Retina (tissue), 1 donor: ENCODE data around the gene PITPNM3.
"Not testable (repeated sequence)": the region's sequence is repeated elsewhere in the genome, so short reads cannot be mapped to it uniquely, and the experiment has no call there.

Source experiments
- DNase-seq: peaks from one replicate; pipeline ENCODE4 v3.0.0-alpha.2; 2016

PITPNM3 gene

DNA sequence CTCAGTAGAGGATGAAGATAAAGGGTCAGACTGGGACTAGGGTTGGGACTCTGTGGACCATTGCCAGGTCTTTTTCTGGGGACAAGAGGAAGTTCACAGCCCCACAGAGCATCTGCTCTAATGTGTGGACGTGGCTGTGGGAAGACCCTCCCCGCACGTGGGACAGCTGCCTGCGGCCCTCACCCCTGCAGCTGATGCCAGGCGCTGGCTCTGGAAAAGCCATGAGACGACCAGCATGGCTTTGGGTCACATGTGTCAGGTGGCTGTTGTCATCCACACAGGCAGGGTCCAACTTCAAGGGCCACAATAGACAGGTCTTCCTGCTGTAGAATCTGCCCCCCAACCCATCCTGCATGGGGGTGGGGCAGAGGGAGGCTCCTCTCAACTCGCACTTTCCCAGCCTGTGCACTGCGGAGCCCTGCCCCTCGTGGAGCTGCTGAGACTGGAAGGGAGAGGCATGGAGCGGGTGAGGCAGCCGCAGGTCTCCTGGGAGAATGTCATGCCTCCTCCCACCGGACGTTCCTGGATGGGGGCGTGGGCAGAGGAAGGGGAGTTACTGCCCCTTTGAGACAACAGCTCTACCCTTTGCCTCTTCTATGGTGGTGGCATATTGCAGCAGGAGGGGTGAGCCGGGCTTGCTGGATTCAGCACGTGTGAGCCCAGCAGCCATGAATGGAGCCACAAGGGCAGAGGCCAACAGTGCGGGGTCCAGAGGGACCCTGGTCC lies 58.7 kb downstream of the PITPNM3 start:
- peak; percentile 30 for DNase-seq

DNA sequence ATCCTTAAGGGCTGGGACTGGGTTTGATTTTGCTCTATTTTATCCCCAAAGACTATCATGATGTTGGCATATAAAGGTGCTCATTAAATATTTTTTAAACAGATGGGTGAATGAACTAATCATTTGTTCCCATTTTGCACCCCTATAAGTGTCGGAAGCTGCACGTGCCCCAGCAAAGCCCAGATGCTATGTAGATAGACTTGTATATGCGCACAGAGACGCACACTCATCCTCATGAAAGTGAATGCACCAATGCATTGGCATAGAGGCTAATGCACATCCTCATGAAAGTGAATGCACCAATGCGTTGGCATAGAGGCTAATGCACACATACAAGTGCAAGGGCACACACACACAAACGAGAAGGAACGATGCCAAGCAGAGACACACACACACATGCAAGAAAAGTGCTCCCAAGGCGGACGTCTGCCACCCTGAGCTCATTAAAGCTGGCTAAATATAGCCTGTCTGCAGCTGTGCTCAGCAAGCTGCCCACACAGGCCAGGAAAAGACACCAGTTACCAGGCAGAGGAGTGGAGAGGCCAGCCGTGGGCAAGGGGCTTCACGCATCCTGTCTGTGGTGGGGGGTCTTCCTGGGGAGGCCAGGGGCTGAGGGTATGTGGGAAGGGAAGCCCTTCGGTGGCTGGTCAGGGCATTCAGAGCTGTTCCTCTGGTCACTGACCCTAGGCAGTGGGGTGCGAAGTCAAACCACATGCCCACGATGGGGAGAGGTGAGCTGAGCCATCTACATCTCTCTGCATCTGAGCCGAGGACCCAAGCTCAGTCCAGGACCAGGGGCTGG lies 59.5 kb downstream of the PITPNM3 start:
- DNase-seq: no peak

DNA sequence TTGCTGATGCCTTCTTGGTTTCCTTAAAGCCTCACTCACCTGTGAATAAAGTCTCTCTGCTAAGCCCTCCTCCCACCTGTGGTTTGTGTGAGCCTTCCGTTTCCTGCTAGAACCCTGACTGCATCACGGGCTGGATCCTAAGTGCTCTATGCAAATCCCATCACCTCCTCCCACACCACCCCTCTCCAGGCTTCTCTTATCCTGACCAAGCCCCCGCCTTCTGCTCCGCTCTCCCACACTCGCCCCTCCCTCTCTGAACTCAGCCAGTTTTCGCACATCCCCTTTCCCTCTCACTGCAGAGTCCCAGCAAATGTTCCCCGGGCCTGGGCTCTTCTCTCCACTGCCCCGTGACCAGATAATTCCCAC lies 60.3 kb downstream of the PITPNM3 start:
- no peak for DNase-seq

DNA sequence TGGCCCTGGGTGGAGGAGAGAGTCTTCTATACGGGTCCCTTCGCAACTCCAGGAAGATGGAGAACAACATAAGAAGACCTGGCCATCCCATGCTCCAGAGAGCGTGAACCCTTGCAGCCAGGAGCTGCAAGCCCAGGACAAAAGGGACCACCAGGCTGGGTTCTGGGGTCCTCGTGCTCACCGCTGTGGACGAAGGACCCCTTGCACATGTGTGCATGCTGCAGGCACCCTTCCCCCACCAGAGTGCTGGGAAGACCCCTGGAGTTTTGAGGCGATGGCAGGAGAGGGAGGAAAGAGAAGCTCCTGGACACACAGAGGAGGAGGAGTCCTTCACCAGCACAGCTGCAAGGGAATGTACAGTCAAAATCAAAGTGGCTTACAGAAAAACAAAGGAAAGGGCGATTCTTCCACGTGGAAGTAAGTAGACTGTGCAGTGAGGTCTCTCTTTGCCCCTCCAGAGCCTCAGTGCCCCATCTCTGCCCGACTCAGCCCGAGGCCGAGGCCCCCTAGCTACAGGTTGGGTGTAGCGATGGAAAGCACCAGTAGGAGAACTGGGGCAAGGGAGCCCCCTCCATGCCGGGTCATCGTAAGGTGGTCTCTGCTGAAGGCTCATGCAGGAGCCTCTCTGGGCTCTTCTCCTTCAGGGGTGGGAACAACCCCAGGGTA lies 60.8 kb downstream of the PITPNM3 start:
- no peak for DNase-seq

DNA sequence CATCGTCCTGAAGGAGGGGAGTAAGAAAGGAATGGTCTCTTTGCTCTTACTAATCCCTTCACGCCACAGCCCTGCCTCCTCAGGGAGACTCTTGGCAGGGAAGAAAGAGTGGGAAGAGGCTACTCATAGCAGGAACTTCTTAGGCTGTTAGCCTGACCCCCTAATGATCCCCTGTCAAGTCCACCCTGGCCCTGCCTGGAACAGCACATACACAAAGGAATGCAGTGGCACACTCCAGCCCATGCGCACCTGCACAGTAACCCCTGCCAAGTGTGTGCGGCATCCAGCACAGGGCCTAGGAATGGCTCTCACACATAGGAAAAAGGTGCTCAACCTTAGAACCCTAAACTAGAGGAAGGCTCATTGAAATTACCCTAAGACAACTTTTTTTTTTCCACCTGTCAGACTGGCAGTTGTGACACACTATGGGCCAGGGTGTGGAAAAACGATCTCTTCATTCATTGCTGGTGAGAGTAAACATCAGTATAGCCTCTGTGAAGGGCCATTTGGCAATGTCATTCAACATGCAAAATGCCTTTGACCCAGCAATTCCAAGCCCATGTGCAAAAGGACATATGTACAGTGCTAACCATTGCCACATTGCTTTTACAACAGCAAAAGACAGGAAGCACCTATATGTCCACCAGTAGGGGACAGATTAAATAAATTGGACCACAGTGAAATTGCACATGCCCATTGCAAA lies 62.0 kb downstream of the PITPNM3 start:
- no peak for DNase-seq

DNA sequence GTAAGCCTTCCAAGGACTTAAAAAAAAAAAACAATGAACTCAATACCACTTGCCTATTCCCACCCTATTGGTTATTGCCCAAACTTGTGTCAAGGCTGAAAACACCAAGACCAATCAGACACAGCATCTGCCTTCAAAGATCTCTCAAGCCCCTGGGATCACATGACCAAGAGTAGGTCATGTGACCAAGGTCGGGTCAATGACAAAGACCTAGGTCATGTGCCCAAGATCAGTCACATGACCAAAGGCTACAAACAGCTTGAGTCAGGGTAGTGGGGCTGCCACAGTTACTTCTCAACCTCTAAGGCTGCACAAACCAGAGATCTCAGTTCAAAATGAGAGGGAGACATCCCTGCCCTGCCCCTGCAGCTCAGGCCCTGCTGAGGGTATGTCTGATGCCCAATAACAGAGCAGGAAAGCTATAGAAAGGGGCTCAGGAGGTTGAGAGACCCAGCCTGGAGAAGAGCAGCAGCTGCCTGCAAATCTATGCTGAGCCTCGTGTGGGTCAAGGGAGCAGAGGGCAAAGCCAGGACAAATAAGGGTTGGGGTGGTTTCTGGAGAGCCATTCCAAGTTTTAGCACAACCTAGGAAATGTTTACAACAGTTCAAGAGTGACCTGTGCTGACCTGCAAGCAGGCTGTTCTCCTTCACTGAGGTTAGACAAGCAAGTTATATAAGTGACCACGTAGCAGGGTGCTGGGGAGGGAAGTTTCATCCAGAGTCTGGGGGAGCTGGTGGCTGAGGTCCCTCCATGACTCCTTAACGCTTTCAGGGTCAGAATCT lies 63.3 kb downstream of the PITPNM3 start:
- no peak for DNase-seq

DNA sequence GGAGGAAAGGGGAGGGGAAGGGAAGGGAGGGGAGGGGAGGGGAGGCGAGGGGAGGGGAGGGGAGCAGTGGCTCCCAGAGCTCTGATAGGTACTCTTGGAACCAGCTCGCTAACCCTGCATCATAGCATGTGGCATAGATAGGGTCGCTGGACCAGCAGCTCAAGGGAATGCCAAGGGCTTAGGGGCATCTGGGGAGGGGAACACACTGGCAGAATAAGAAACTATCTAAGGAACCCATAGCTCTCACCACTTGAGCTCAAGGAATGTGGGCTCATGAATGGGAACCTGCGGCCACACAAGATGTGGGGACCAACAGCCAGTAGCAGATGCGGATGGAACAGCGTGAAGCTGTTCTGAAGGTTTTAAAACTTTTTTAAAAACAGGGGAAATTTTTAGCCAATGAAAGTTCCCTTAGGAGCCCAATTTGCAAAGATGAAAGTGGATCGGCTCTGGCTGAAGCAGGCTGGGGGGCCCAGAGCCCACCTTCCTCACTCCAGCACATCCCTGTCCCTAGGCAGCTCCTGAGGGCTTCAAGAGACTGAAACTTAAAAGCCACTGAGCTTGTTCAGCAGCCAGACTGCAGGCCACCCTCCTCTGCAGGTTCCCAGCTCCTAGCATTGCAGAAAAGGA lies 65.2 kb downstream of the PITPNM3 start:
- DNase-seq: no peak

DNA sequence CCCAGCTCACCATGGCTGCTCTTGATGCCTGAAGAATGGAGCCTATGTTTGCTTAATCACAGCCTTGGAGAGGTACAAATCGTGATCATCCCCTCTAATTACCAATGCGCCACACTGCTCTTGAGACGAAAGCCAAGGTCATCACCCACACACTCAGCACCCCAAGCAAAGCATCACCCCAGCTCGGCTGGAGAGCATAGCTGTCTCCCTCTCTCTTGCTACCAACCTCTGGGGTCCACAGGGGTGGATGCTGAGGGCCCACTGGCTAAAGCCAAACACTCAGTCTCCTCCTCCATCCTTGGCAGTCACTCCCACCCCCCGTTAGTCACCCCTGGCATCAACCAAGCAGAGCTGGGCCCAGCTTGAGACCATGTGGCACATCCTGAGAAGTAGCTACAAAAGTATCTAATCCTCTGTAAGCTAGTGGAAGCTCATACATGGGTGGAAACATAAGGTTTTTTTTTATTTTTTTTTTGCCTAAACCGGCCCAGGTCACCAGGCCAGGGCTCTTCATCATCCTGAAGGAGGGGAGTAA lies 67.3 kb downstream of the PITPNM3 start:
- DNase-seq: no peak

DNA sequence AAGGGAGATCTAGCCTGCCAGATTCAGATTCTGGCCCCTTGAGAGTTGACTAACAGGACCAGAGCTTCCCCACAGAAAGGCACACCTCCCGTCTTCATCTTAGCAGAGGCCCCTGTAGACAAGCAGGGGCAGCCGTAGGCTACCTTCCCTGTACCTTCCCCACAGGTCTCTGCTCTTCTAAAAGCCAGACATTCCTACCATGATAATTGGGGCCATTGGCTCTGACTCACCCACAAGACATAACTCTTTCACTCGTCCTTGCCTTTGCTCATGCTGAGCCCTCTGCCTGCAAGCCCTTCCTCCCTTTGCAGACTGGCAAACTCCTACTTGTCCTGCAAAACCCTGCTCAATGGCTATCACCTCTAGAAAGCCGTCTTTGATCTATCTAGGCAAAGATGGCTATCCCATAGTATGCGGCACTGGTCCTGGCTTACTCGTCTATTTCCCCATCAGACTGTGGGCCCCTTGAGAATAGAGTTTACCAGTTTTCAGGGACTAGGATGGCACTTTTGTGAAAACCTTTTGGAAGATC lies 68.3 kb downstream of the PITPNM3 start:
- no peak for DNase-seq

DNA sequence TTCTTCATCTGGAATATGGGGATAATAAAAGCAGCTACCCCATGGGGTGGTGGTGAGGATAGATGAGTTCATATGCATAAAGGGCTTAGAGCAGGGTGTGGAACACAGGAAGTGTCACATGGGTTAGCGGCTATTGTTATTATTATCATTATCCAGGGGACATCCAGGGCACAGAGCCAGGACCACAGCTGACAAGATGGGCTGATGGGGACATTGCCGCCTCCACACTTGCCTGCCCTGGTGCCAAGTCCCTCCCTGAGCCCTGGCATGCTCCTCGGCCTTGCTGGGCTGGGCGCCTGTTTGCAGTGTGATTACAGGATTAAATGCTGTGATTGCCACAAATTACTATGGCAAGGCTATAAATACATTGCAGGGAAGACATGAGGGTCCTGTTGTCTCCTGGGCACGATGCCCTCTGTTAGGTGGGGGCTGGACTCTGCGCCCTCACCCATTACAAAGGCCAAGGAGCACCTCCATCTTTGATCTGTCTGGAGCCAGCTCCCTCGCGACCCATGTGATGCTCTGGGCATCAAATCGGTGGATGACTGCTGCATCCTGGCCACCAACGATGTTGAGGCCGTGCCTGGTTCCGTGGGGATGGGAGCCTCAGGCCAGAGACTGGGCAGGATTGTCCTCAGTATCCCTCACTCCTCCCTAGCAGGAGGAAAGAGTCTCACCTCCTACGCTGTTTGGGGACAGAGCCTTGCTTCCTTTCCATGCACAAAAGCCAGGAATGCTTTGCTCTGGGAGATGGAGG lies 68.9 kb downstream of the PITPNM3 start:
- DNase-seq: no peak

DNA sequence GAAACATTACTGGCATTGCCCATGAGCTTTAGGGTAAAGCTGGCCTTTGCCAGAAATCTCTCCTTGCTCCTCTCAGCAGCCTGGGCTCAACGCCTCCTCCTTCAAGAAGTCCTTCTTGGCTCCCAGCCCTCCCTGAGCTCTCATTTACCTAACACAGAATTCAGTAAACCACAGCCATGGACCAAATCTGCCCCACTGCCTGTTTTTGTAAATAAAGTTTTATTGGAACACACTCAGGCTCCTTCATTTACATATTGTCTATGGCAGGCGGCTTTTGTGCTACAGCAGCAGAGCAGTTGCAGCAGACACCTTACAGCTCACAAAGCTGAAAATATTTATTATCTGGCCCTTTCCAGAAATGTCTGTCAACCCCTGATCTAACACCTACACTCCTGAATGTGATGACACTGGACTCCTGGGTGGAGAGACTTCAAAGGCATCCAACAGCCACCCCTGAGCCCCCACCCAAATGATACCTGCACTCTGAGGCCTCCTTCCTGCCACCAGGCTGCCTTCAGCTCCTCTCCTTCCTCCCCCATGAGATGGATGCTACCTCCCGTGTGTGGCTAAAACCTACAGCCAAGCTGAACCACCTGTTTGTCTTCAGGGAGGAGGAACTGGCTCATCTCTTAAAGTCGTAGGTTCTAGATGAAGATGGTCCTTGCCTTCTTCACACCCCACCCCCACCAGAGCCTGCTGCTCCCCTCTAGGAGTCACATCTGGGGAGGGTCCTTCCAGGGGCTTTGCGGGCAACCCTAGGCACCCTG lies 70.5 kb downstream of the PITPNM3 start:
- DNase-seq: no peak

DNA sequence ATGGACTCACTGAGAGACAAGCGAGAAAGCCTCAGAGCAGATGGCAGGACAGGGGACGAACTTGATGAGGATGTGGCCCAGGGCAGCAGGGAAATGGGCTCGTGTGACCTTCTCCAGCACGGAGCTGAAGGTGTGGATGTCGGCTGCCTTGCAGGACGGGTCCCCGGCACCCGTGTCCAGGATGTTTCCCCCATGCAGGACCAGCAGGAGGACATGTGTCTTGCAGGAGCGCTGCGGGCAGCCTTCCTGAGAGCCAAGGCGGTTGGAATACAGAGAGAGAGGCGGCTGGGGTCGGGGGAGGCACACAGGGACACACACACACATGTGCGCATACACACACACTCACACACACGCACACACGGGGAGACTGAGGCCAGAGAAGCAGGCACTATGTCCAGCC lies 72.8 kb downstream of the PITPNM3 start:
- no peak for DNase-seq

DNA sequence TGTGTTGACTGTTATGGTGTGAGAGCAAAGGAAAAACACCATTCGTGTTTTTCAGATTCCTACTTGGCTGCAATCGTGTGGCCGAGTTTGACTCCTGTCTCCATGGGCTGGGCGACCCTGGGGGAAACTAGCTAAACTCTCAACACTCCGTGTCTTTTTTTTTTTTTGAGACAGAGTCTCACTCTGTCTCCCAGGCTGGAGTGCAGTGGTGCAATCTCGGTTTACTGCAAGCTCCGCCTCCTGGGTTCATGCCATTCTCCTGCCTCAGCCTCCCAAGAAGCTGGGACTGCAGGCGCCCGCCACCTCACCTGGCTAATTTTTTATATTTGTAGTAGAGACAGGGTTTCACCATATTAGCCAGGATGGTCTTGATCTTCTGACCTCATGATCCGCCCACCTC lies 73.6 kb downstream of the PITPNM3 start:
- not testable (repeated sequence) for DNase-seq

DNA sequence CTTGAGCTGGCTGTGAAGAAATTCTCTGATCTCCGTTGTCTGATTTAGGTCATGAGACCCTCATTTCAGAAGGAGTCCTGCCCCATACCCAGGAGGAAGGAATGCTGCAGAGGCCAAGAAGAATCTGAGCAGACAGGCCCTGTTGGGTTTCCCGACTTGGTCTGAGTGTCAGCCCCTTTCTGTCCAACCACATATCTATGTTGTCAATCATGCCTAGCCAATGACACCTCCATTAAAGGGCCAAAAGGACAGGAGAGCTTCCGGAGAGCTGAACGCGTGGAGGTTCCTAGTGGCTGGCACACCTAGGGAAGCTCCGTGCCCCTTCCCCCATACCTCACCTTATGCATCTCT lies 74.3 kb downstream of the PITPNM3 start:
- DNase-seq: no peak

DNA sequence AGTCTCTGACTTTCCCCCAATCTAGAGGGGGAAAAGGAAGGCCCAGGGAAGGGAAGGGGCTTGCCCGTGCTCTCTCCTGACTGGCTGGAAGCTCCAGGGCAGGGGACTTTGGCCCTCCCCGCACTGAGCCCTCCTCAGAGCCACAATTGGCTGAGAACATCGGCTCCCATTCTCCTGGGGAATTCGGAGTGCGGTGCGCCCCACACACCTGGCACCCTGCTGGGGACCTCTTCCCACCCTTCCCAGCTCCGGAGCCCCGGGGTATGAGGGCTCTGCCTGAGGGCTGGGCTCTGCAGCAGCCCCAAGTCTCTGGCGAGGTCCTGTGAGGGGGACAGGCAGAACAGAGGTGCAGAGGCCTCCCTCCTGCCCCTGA lies 76.1 kb downstream of the PITPNM3 start:
- DNase-seq: no peak

DNA sequence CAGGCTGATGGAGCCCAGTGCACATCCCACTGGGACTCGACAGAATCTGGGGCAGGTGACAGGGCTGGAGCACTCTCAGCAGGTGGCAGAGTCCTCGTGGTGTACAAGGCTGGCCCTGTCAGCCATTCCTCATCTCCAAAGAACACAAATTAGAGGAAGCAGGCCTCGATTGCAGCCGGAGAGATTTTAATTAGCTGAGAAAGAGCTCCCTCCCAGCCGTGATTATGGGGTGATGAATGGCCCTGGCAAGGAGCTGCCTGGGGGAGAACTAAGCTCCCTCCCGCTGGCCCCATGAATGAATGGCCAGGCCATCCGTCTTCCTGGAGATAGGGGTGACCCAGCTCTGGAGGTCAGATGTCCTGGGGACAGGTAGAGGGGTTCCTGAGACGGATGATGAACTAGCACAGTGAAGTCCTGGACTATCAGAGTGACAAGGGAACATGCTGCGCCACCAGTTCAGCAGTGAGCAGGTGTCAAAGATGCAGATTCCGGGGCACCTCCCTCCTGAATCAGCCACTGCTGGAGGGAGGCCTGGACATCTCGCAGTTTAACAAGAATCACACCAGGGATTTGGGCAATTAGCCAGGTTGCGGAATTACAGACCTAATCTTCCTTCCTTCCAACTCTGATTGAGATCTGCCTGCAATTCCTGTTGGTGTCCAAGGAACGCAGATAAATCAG lies 76.6 kb downstream of the PITPNM3 start:
- peak; percentile 62 for DNase-seq

DNA sequence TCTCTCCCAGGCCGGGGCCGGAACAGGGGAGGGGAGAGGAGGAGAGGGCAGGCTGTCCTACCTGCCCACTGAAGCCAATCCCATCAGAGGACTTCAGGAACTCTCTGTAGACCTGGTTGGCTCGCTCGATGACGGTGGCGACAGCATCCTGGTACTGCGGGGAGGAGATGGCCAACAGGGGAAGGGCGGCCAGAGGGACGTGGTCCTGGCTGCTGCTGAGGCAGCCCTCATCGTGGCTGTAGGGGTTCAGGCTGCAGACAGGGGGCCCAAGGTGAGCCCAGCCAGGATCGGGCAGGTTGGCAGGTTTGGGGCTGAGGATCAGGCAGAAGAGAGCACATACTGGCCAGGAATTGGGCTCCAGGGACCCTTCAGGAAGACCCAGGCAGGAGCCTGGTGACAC lies 77.9 kb downstream of the PITPNM3 start:
- DNase-seq: no peak

DNA sequence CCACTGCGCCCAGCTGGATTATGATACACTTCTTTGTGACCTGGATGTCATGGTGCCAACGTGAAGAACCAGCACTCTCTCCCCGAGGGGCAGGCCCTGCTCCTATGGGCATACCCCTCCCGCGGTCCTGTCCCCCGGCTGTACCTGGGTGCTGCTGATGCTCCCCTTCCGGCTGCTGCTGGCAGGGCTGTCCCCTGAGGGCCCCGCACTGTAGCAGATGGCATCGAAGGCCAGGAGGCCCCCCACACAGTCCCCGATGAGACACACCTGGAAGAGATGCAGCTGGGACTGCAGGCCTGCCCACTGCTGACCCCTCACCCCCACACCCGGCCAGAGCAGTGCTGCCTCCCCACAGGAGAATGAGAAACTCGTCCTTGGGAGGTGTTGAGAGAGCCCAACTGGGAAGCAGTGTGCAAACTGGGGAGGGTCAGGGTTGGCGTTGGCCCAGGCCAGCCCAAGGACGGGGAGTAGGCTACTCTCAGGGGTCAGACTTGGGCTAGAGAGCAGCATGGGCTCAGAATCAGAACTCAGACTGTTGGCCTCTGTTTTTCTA lies 78.4 kb downstream of the PITPNM3 start:
- DNase-seq: no peak

DNA sequence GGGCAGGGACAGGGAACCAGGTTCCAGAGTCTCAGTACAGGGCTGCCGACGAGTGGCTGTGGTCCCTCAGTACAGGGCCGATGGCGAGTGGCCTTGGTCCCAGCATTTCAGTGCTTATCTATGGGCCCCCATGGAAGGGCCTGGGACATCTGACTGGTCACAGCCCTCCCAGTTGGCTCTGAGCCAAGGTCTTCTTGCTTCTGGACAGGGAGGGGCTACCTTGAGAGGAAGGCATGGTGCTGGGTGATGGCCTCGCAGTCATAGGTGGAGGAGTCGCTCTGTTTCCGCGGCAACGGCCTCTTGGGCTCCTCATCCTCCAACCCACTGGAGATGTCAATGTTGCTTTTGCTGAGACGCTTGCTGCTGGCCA lies 79.6 kb downstream of the PITPNM3 start:
- DNase-seq: peak; percentile 66
